Lower lobe of right lung (tissue), 2 donors: ENCODE measurements around the gene IPO11. TPM values are rescaled to one million over a fixed set of nuclear protein-coding genes. Genes with fewer than 3 reads are reported as not detected.

ENCODE experiments used
- ATAC-seq, 2 donors: fragments of 200-7000 bp; cut with Tn5 transposase; one replicate each; pipeline ENCODE4 v1.9.1; 2020 to 2022; ENCODE audit warnings: mild to moderate bottlenecking in 2 of 2, moderate library complexity in 2 of 2
- DNase-seq: peaks from one replicate; pipeline ENCODE4 v3.0.0-alpha.2; 2020
- H3K27ac ChIP-seq: fragments of 200-600 bp; one replicate; pipeline ENCODE4 v1.8.0; 2022
- H3K27me3 ChIP-seq: fragments of 200-600 bp; one replicate; pipeline ENCODE4 v1.8.0; 2022; ENCODE audit warnings: low read depth
- H3K36me3 ChIP-seq: fragments of 200-600 bp; one replicate; pipeline ENCODE4 v1.8.0; 2022; ENCODE audit warnings: mild to moderate bottlenecking
- H3K4me1 ChIP-seq: fragments of 200-600 bp; one replicate; pipeline ENCODE4 v1.8.0; 2022
- H3K4me3 ChIP-seq: fragments of 200-600 bp; one replicate; pipeline ENCODE4 v1.8.0; 2022; ENCODE audit warnings: mild to moderate bottlenecking
- H3K9me3 ChIP-seq: fragments of 200-600 bp; one replicate; pipeline ENCODE4 v1.8.0; 2022
- CTCF ChIP-seq: fragments of 200-600 bp; IDR thresholded peaks from one replicate; pipeline ENCODE4 v1.8.0; 2022; ENCODE audit warnings: antibody characterized with exemption, mild to moderate bottlenecking
- intact Hi-C: fragments of 100-400 bp; cut with DNase I; formaldehyde crosslinking; loops from one replicate; pipeline ENCODE4 v1.11.0; 2022
- total RNA-seq: library from RNA; stranded (reverse); fragmentation: NEBNext Ultra II Directional; extraction: Animal tissue kit (Norgen Biotek cat#: 25700); gene quantifications from one replicate; pipeline ENCODE4 v1.2.1, GENCODE V29; 2021
- donor health status: DM: no; HTN: yes; CAD: no; lungs with severe emphysema.

Gene IPO11
- total RNA-seq, 1 donor from 2014 or later = 30.4 TPM

GRCh38 chr5:62574599-62574998 lies 162.0 kb downstream of the IPO11 start:
- DNase-seq = no peak
- Histone ChIP-seq H3K27me3 (no peaks in the 10 kb centered on the region), H3K9me3 (no peaks in the 10 kb centered on the region), H3K36me3 (no peaks in the 10 kb centered on the region), H3K4me3 (no peak overlapping the region), H3K27ac (no peak overlapping the region), H3K4me1 (no peaks in the 10 kb centered on the region)
- ATAC-seq = no peak
- intact Hi-C loops = no loop called here
- TF ChIP-seq CTCF = no peak

- H3K9me3 ChIP-seq = no peaks in the 10 kb centered on the region
- DNase-seq (no peak), ATAC-seq (no peak)
- no peaks in the 10 kb centered on the region for H3K27me3 ChIP-seq
- H3K27ac ChIP-seq = no peak overlapping the region
- H3K36me3 ChIP-seq = no peaks in the 10 kb centered on the region
- intact Hi-C loops = no loop called here
- no peak overlapping the region for H3K4me3 ChIP-seq
- no peaks in the 10 kb centered on the region for H3K4me1 ChIP-seq
- no peak for TF ChIP-seq CTCF
These were observed 162.5 kb downstream of the IPO11 start for GRCh38 chr5:62575066-62575465.

GRCh38 chr5:62575489-62575888 lies 162.9 kb downstream of the IPO11 start:
- Histone ChIP-seq H3K36me3 (no peaks in the 10 kb centered on the region), H3K4me3 (no peak overlapping the region), H3K27me3 (no peaks in the 10 kb centered on the region), H3K4me1 (no peaks in the 10 kb centered on the region), H3K27ac (no peak overlapping the region), H3K9me3 (no peaks in the 10 kb centered on the region)
- DNase-seq (no peak), ATAC-seq (no peak)
- no peak for TF ChIP-seq CTCF
- intact Hi-C loops = no loop called here

- no peak overlapping the region for H3K4me3 ChIP-seq
- no peak for TF ChIP-seq CTCF
- H3K4me1 ChIP-seq = no peaks in the 10 kb centered on the region
- intact Hi-C loops = no loop called here
- H3K9me3 ChIP-seq = no peaks in the 10 kb centered on the region
- H3K36me3 ChIP-seq = no peaks in the 10 kb centered on the region
- no peak overlapping the region for H3K27ac ChIP-seq
- no peaks in the 10 kb centered on the region for H3K27me3 ChIP-seq
- no peak for ATAC-seq
- DNase-seq = no peak
These were observed 164.1 kb downstream of the IPO11 start for GRCh38 chr5:62576570-62577170.

- ATAC-seq (no peak), DNase-seq (no peak)
- Histone ChIP-seq H3K36me3 (no peaks in the 10 kb centered on the region), H3K27ac (no peak overlapping the region), H3K4me1 (no peaks in the 10 kb centered on the region), H3K27me3 (no peaks in the 10 kb centered on the region), H3K9me3 (no peaks in the 10 kb centered on the region), H3K4me3 (no peak overlapping the region)
- TF ChIP-seq CTCF = no peak
- intact Hi-C loops = no loop called here
These were observed 164.9 kb downstream of the IPO11 start for GRCh38 chr5:62577488-62577887.

GRCh38 chr5:62578540-62578939 lies 166.0 kb downstream of the IPO11 start, which contains the start of gene LRRC70:
Gene LRRC70 (plus strand): TSS chr5:62578819. CDS start chr5:62579439, 620 bp downstream.
- TF ChIP-seq CTCF = no peak
- no peaks in the 10 kb centered on the region for H3K4me1 ChIP-seq
- peak within 1 kb of the TSS; percentile 20 for H3K4me3 ChIP-seq
- H3K36me3 ChIP-seq = no peaks in the 10 kb centered on the region
- peak within 1 kb of the TSS; percentile 4 for H3K27ac ChIP-seq
- DNase-seq = no peak
- peak; percentile 67 to 71 for ATAC-seq
- intact Hi-C loops = no loop called here
- no peaks in the 10 kb centered on the region for H3K27me3 ChIP-seq
- H3K9me3 ChIP-seq = no peaks in the 10 kb centered on the region
